ENCODE measurements around the gene FMO5.

Gene FMO5, protein sequence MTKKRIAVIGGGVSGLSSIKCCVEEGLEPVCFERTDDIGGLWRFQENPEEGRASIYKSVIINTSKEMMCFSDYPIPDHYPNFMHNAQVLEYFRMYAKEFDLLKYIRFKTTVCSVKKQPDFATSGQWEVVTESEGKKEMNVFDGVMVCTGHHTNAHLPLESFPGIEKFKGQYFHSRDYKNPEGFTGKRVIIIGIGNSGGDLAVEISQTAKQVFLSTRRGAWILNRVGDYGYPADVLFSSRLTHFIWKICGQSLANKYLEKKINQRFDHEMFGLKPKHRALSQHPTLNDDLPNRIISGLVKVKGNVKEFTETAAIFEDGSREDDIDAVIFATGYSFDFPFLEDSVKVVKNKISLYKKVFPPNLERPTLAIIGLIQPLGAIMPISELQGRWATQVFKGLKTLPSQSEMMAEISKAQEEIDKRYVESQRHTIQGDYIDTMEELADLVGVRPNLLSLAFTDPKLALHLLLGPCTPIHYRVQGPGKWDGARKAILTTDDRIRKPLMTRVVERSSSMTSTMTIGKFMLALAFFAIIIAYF

DNA sequence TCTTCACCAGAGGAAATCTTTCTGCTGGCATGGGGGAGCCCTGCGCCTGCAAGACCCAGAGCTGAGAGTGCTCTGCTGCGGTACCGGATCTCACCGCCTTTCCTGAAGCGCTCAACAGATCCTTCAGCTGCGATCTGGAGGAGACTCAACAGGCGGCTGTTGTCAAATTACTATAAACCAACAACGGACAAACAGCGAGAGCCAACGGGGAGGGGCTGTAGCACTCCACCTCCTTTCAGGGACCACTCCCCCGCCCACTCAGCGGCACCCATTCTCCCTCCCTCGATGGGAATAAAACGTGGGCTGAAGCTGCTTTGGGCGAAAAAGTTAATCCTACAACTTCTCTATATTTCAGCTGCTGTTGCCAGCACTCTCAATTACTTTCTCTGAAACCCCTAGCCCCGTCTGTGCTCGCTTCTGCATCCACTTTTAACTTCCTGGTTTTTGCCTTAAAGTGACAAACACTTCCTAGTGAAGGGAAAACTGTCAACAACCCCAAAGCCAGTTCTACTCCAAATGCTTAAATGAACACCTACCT, at the start of gene FMO5:
Gene FMO5 (minus strand): TSS at position 147 of the 538 bp plus-strand sequence. CDS start 310 bp downstream, outside the sequence.
- H3K9me3 Mint-ChIP-seq: no peaks in the 10 kb centered on the region
- H3K36me3 Mint-ChIP-seq (ENCODE audit: low read depth): no peaks in the 10 kb centered on the region
- peaks cover 20% of the 10 kb centered on the region for H3K4me1 Mint-ChIP-seq
- H3K27me3 Mint-ChIP-seq (ENCODE audit: low read depth): peaks cover 5% of the 10 kb centered on the region
- H3K27ac Mint-ChIP-seq: peak within 1 kb of the TSS; percentile 66 to 86 (median 71)
- H3K4me3 Mint-ChIP-seq: peak within 1 kb of the TSS; percentile 88 to 90 (median 89)
- TF ChIP-seq, protein P1, sequence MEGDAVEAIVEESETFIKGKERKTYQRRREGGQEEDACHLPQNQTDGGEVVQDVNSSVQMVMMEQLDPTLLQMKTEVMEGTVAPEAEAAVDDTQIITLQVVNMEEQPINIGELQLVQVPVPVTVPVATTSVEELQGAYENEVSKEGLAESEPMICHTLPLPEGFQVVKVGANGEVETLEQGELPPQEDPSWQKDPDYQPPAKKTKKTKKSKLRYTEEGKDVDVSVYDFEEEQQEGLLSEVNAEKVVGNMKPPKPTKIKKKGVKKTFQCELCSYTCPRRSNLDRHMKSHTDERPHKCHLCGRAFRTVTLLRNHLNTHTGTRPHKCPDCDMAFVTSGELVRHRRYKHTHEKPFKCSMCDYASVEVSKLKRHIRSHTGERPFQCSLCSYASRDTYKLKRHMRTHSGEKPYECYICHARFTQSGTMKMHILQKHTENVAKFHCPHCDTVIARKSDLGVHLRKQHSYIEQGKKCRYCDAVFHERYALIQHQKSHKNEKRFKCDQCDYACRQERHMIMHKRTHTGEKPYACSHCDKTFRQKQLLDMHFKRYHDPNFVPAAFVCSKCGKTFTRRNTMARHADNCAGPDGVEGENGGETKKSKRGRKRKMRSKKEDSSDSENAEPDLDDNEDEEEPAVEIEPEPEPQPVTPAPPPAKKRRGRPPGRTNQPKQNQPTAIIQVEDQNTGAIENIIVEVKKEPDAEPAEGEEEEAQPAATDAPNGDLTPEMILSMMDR (IDR thresholded peaks at IDR 0.05; ENCODE audit: unreplicated experiment in 3 of 3): peak in 1 of 3 experiments; percentile 32

DNA sequence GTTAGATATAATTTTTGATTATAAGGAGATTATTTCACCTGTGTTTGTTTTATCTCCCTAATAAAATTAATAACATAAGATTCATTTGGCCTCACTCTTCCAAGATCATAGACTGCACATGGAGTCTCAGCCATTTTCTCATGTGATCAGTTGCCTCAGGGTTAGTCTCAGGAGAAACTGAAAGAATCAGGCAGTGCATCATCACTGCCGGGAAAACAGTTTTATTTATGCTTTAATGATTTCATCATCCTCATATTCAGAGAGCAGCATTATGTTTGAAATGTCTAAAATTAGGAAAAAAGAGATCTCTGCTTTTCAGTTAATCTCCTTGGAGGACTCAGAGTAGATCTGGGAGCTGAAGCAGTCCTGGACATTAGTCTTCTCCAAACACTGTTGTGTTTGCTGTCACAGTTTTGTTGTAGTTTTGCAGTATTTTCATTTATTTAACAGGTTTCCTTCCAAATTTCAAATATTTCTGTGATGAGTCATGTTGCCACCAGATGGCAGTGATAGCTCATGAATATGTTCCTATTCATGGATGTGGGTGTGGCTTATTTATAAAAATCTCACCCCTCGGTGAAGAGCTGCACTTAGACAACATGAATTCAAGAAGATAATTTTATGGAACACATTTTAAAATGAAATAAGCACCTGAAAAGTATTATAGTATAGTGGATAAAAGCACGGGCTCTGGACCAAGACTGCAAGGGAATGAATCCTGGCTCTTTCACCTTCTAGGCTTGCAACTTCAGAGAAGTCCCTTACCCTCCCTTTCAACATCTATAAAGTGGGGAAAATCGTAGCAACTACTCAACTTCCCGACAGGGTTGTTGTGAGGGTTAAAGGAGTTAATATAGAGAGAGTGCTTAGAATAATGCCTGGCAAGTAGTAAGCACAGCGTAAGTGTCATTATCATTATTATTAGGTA, 48.5 kb upstream of the FMO5 start:
- H3K36me3 Mint-ChIP-seq (ENCODE audit: low read depth): peaks cover 58% of the 10 kb centered on the region
- H3K27ac Mint-ChIP-seq: peak overlapping the region in 1 of 3 experiments; percentile 28
- H3K4me3 Mint-ChIP-seq: no peak overlapping the region
- H3K9me3 Mint-ChIP-seq: no peaks in the 10 kb centered on the region
- TF ChIP-seq, protein P1 (IDR thresholded peaks at IDR 0.05; ENCODE audit: unreplicated experiment in 3 of 3): peak; percentile 58 to 75 (median 67)
- H3K27me3 Mint-ChIP-seq (ENCODE audit: low read depth): no peaks in the 10 kb centered on the region
- peaks cover 20% of the 10 kb centered on the region for H3K4me1 Mint-ChIP-seq

DNA sequence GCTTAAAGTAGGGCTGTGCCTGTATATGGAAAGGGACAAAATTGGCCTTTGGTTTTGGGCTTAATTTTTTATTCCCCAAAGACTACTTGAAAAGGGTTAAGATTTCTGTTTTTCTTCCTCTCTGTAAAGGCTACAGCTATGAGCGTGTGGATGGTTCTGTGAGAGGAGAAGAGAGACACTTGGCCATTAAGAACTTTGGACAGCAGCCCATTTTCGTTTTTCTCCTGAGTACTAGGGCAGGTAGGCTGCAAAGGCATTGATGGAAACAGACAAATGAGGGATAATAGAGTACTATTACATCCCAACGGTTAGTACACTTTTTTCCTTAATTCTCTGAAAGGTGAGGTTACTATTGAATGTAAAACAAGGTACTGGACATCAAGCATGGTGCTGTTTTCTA, 46.9 kb upstream of the FMO5 start:
- TF ChIP-seq, protein P1 (IDR thresholded peaks at IDR 0.05; ENCODE audit: unreplicated experiment in 3 of 3): no peak
- H3K27ac Mint-ChIP-seq: no peak overlapping the region

DNA sequence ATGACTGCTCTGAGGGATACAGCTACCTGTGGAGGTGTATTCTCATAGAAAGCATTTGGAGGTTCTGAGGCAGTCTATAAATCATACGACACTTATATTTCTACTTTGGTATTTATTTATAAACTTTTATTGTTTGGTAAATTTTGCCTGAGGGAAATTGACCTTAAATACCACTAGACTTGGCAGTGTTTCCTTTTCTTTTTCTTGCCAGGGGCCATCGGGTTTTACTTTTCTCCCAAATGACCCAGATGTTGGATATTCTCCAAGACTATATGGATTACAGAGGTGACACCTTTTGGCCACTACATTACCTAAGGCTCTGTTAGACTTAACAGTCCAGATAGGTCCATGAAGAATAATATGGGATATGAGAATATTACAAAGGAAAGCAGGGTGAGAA, 45.6 kb upstream of the FMO5 start:
- TF ChIP-seq, protein P1 (IDR thresholded peaks at IDR 0.05; ENCODE audit: unreplicated experiment in 3 of 3): no peak
- no peaks in the 10 kb centered on the region for H3K27me3 Mint-ChIP-seq (ENCODE audit: low read depth)

More for the DNA sequence above, 46.9 kb upstream of the FMO5 start:
- no peak overlapping the region for H3K4me3 Mint-ChIP-seq
- no peaks in the 10 kb centered on the region for H3K9me3 Mint-ChIP-seq
- H3K36me3 Mint-ChIP-seq (ENCODE audit: low read depth): peaks cover 63% of the 10 kb centered on the region
- peaks cover 20% of the 10 kb centered on the region for H3K4me1 Mint-ChIP-seq
- H3K27me3 Mint-ChIP-seq (ENCODE audit: low read depth): no peaks in the 10 kb centered on the region

DNA sequence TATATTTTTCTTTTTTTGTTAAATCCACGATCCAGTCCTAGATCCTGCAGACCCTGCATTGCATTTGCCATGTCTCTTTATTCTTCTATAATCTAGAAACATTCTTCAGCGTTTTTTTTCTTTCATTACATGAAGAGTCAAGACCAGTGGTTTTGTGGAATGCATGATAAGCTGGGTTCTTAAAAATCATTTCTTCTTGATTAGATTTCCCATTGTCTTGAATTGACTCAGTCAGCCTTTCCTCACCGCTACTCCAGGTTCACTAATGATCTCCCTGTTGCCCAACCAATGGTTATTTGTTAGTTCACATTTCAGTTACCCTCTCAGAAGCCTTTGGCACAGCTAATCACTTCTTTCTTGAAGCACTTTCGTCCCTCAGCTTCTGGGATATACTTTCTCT, 42.6 kb upstream of the FMO5 start:
- Mint-ChIP-seq H3K4me3 (no peak overlapping the region), H3K27me3 (ENCODE audit: low read depth) (no peaks in the 10 kb centered on the region)
- TF ChIP-seq, protein P1 (IDR thresholded peaks at IDR 0.05; ENCODE audit: unreplicated experiment in 3 of 3): no peak

More for the DNA sequence above, 45.6 kb upstream of the FMO5 start:
- no peaks in the 10 kb centered on the region for H3K9me3 Mint-ChIP-seq
- H3K4me1 Mint-ChIP-seq: peaks cover 13% of the 10 kb centered on the region
- peaks cover 60% of the 10 kb centered on the region for H3K36me3 Mint-ChIP-seq (ENCODE audit: low read depth)
- no peak overlapping the region for H3K27ac Mint-ChIP-seq
- no peak overlapping the region for H3K4me3 Mint-ChIP-seq

More for the DNA sequence above, 42.6 kb upstream of the FMO5 start:
- Mint-ChIP-seq H3K4me1 (no peaks in the 10 kb centered on the region), H3K27ac (no peak overlapping the region), H3K9me3 (no peaks in the 10 kb centered on the region), H3K36me3 (ENCODE audit: low read depth) (peaks cover 62% of the 10 kb centered on the region)

Measured in nephron (organoid).